ENCODE measurements around the gene DHX30. TPM values are rescaled to one million over a fixed set of nuclear protein-coding genes. Genes with fewer than 3 reads are reported as not detected.

Gene DHX30
- total and polyA plus RNA-seq, 2 of the 8 experiments (the other 6 are each of a cell fraction or from before 2014, with no cell fraction given) = 82.4 to 97.9 TPM

GRCh38 chr3:47871389-47871788, 68.5 kb downstream of the DHX30 start:
- no peak overlapping the region for H3K14ac ChIP-seq (ENCODE audit: insufficient read length)
- no peak overlapping the region for H3K18ac ChIP-seq (ENCODE audit: extremely low read depth, low read length)
- H3K27me3 ChIP-seq (replicated peaks in 1 of 4; ENCODE audit: control insufficient read depth in 3 of 4, extremely low read depth in 1 of 4, insufficient read depth in 3 of 4, low read length in 3 of 4) = no peaks in the 10 kb centered on the region
- no peak overlapping the region for H2BK5ac ChIP-seq (ENCODE audit: low read depth, low read length)
- FAIRE-seq = no peak
- no peak overlapping the region for H4K91ac ChIP-seq (replicated peaks; ENCODE audit: insufficient read length, low read length)
- no peak overlapping the region for H3K27ac ChIP-seq (ENCODE audit: low read depth, low read length)
- H3K23me2 ChIP-seq (ENCODE audit: low read depth, low read length) = no peaks in the 10 kb centered on the region
- no peak overlapping the region for H3K56ac ChIP-seq (replicated peaks; ENCODE audit: insufficient read length, low read depth, low read length)
- H3K9ac ChIP-seq (replicated peaks in 1 of 4; ENCODE audit: extremely low read depth in 1 of 4, low read depth in 3 of 4, low read length in 3 of 4) = no peak overlapping the region
- H2BK12ac ChIP-seq (ENCODE audit: low read depth, low read length) = no peak overlapping the region
- peaks cover 0 to 3% (median 0%) of the 10 kb centered on the region in 4 experiments; a peak in 2 of 7 replicates for H3K4me1 ChIP-seq (replicated peaks in 1 of 4; ENCODE audit: control insufficient read depth in 3 of 4, insufficient read depth in 4 of 4, low read length in 3 of 4)
- no peaks in the 10 kb centered on the region for H3K79me2 ChIP-seq (ENCODE audit: control insufficient read depth in 1 of 2, insufficient read depth in 2 of 2, low read length in 2 of 2)
- POLR2A ChIA-PET (ENCODE audit: partially characterized antibody) = interaction anchor here (1.3 kb wide), 1 partner anchor 12 kb away, joined by 3 read pairs; no protein-coding TSS in a partner anchor
- H2BK20ac ChIP-seq (ENCODE audit: low read length) = no peak overlapping the region
- CTCF ChIA-PET (ENCODE audit: partially characterized antibody) = interaction anchor here (1.2 to 2.2 kb wide), 3 partner anchors 22 to 280 kb away, joined by 3 to 11 read pairs (median 5); no protein-coding TSS in a partner anchor
- 91% methylated on average over 2 of the region's 2 CpGs; no CpG with 5 or more reads in 1 of the 2 experiments for WGBS, 2 experiments (ENCODE audit: extremely low coverage in 1 of 2, insufficient coverage in 1 of 2, insufficient read length in 1 of 2, insufficient replicate concordance in 2 of 2, low coverage in 1 of 2, low lambda C conversion rate in 2 of 2, missing lambda C conversion rate in 1 of 2)
- no peaks in the 10 kb centered on the region for H4K20me1 ChIP-seq (replicated peaks in 1 of 2; ENCODE audit: control insufficient read depth in 1 of 2, insufficient read depth in 2 of 2, low read length in 2 of 2)
- no peak overlapping the region for H4K8ac ChIP-seq (ENCODE audit: extremely low read depth, insufficient read depth, low read length)
- no peaks in the 10 kb centered on the region for H3K9me3 ChIP-seq (ENCODE audit: insufficient read depth in 2 of 2, low read depth in 1 of 2, low read length in 1 of 2)
- no peak overlapping the region for H2AFZ ChIP-seq (ENCODE audit: low read length)
- H3K36me3 ChIP-seq (ENCODE audit: control insufficient read depth in 2 of 4, insufficient read depth in 4 of 4, low read length in 3 of 4) = peaks cover 13 to 54% (median 45%) of the 10 kb centered on the region in 4 experiments; a peak in 7 of 8 replicates
- H2AK5ac ChIP-seq (ENCODE audit: low read depth, low read length) = no peak overlapping the region
- no peaks in the 10 kb centered on the region for H3K79me1 ChIP-seq (ENCODE audit: low read depth, low read length)
- H3K4me3 ChIP-seq (ENCODE audit: extremely low read depth in 1 of 4, insufficient read depth in 2 of 4, low read depth in 3 of 4, low read length in 4 of 4) = no peak overlapping the region
- H2BK15ac ChIP-seq (ENCODE audit: low read length) = no peak overlapping the region
- no peak overlapping the region for H3K4me2 ChIP-seq (ENCODE audit: insufficient read depth in 1 of 2, low read depth in 2 of 2, low read length in 2 of 2)
- no peak overlapping the region for H2BK120ac ChIP-seq (replicated peaks; ENCODE audit: low read depth, low read length)
- no peak for DNase-seq (ENCODE audit: low read depth in 1 of 2, low spot score in 2 of 2)
- no peak overlapping the region for H3K23ac ChIP-seq (ENCODE audit: insufficient read length)
- H3K4ac ChIP-seq (replicated peaks; ENCODE audit: insufficient read length, low read depth, low read length) = no peak overlapping the region
- H4K5ac ChIP-seq (ENCODE audit: insufficient read length, low read depth, low read length) = no peak overlapping the region
- no peak for TF ChIP-seq SP2 (IDR thresholded peaks at IDR 0.05; ENCODE audit: low read length)
- TF ChIP-seq HDAC6 (IDR thresholded peaks at IDR 0.05; ENCODE audit: low read depth, low read length) = no peak
- TF ChIP-seq ZNF274 (IDR thresholded peaks at IDR 0.05; ENCODE audit: borderline replicate concordance, extremely low read depth, low read length) = no peak
- no peak for TF ChIP-seq CREB1 (IDR thresholded peaks at IDR 0.05)
- TF ChIP-seq SAP30 (IDR thresholded peaks at IDR 0.05; ENCODE audit: insufficient read depth, insufficient replicate concordance, low read length) = no peak
- TF ChIP-seq, protein P1, sequence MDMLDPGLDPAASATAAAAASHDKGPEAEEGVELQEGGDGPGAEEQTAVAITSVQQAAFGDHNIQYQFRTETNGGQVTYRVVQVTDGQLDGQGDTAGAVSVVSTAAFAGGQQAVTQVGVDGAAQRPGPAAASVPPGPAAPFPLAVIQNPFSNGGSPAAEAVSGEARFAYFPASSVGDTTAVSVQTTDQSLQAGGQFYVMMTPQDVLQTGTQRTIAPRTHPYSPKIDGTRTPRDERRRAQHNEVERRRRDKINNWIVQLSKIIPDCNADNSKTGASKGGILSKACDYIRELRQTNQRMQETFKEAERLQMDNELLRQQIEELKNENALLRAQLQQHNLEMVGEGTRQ (IDR thresholded peaks at IDR 0.05; ENCODE audit: low read length) = no peak
- TF ChIP-seq EP300 (IDR thresholded peaks at IDR 0.05; ENCODE audit: borderline replicate concordance in 1 of 2, low read depth in 2 of 2, low read length in 2 of 2) = no peak
- TF ChIP-seq CEBPB (IDR thresholded peaks at IDR 0.05; ENCODE audit: low read depth, low read length) = no peak
- no peak for TF ChIP-seq YY1 (IDR thresholded peaks at IDR 0.05; ENCODE audit: low read depth, low read length)
- TF ChIP-seq TAF7 (optimal IDR thresholded peaks at IDR 0.05; ENCODE audit: borderline replicate concordance, low read depth, low read length) = no peak
- no peak for TF ChIP-seq RAD21 (IDR thresholded peaks at IDR 0.05 in 1 of 2, conservative IDR thresholded peaks at IDR 0.05 in 1 of 2; ENCODE audit: low read depth in 2 of 2, low read length in 2 of 2)
- no peak for TF ChIP-seq PHF8 (conservative IDR thresholded peaks at IDR 0.05; ENCODE audit: low read depth, low read length)
- TF ChIP-seq FOSL1 (IDR thresholded peaks at IDR 0.05; ENCODE audit: insufficient read depth, low read depth, low read length) = no peak
